ENCODE results near the gene AGBL5.

DNA sequence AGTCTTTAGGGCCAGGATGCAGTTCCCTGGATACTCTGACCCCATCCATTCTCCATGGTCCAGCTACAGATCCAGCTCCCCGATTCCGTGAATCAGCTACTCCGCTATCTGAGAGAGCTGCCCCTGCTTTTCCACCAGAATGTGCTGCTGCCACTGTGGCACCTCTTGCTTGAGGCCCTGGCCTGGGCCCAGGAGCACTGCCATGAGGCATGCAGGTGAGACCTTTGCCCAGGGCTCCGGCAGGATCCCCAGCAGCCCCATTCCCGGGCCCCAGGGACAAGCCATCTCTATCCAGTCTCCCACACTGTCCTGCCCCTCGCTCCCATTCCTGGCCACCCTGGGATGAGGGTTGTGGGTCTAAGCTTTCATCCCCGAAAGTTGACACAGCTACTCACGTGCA lies 11.2 kb upstream of the AGBL5 start:
- TF ChIP-seq, protein P1, sequence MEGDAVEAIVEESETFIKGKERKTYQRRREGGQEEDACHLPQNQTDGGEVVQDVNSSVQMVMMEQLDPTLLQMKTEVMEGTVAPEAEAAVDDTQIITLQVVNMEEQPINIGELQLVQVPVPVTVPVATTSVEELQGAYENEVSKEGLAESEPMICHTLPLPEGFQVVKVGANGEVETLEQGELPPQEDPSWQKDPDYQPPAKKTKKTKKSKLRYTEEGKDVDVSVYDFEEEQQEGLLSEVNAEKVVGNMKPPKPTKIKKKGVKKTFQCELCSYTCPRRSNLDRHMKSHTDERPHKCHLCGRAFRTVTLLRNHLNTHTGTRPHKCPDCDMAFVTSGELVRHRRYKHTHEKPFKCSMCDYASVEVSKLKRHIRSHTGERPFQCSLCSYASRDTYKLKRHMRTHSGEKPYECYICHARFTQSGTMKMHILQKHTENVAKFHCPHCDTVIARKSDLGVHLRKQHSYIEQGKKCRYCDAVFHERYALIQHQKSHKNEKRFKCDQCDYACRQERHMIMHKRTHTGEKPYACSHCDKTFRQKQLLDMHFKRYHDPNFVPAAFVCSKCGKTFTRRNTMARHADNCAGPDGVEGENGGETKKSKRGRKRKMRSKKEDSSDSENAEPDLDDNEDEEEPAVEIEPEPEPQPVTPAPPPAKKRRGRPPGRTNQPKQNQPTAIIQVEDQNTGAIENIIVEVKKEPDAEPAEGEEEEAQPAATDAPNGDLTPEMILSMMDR (IDR thresholded peaks at IDR 0.05), result no peak
- TF ChIP-seq EZH2 (IDR thresholded peaks at IDR 0.05; ENCODE audit: borderline replicate concordance, insufficient read depth, low read depth, low read length, poor library complexity, severe bottlenecking), result no peak
